SK-N-DZ (cell line): Measurements from ENCODE around the gene ZNF516.
A peak's percentile ranks its signal among the peaks of the same experiment; 100 is the strongest.
"Not testable (repeated sequence)": the region's sequence is repeated elsewhere in the genome, so short reads cannot be mapped to it uniquely, and the experiment has no call there.

Source experiments
- DNase-seq: peaks from one replicate; pipeline ENCODE4 v3.0.0-alpha.2; 2015; ENCODE audit warnings: low spot score

Gene ZNF516

DNA sequence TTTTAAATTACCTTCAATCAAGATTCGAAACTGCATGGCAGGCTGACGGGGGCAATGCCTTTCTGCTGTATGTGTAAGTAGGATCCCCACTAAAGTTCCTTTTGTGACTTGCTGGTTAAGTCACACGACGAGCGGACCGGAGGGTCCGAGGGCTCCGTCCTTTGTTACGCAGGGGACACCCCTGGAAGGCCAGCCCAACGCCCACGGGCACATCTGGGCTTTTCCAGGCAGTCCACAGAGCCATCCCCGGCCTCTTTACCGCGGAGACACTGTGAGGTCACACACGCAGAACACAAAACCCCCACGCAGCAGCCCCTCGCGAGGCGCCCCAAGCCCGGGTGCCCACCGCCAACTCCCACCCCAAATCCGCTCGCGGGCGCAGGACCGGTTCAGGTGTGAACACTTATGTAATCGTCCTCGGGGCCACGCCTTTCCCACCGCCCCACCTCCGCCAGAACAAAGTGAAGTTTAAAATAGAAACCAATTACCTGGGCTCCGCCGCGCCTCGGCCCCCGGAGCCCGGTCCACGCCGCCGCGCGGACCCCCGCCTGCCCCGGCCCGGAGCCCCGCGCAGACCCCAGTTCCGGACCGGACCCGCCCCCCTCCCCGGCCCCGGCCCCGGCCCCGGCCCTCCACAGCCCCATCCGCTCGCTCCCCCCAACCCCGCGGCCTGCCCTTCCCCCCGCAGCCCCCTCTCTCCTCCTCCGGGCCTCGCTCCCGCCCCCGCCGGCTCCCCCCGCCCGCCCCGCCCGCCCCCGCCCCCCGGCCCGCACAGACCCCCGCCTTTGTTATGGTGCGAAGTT, 4.2 kb downstream of the ZNF516 start:
- peak; percentile 27 for DNase-seq

- no peak for DNase-seq
These were observed 5.0 kb downstream of the ZNF516 start for GRCh38 chr18:76490033-76490432.

DNA sequence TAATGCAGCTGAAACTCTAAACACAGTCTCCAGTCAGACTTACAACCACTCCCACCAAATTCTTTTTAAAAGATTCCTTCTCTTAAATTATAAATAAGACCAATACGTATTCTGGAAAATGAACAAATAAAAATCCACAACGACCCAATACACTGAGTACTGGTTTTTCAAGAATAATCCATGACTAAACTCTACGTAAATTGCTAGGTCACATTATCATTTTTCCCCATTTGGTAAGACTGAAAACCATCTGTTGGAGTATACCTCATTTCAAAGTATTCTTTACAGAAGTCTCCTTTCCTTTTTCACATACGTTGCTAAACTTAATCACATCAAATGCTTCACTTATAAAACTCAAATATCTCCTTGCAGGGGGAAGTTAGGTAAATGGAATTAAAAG, 6.0 kb downstream of the ZNF516 start:
- DNase-seq = no peak

GRCh38 chr18:76488190-76488589, 6.9 kb downstream of the ZNF516 start:
- DNase-seq = no peak

GRCh38 chr18:76487782-76488181, 7.3 kb downstream of the ZNF516 start:
- DNase-seq = peak; percentile 47

GRCh38 chr18:76487070-76487469, 8.0 kb downstream of the ZNF516 start:
- no peak for DNase-seq

- DNase-seq = no peak
These were observed 8.5 kb downstream of the ZNF516 start for GRCh38 chr18:76486574-76486973.

GRCh38 chr18:76486038-76486437, 9.0 kb downstream of the ZNF516 start:
- no peak for DNase-seq

DNA sequence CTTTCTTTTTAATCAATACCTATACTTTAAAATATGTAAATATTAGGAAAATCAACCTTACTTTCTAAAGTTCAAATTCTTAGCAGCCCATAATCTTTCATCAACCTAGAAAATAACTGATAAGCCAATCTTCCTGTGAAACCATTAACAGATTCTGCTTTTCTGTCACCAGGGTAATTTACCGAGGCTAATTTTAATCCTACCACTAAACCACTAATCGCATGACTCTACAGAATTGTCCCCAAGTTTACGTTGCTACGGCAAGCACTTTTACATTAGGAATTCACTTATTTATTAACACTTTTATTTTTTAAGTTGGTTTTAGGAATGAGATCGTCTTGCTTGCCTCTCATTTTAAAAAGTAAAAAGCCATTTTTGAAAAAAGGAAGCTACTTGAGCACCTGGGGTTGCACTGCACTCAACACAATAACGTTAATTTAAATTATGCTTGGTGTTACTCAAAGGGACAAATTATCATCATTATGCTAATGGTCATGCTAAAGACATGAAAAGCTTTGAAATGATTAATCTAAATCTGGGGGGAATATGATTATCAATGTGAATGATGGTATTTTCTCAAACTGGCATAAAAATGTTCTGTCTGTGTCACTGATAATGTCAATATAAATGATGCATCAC, 10.2 kb downstream of the ZNF516 start:
- DNase-seq = no peak

GRCh38 chr18:76483780-76484179, 11.3 kb downstream of the ZNF516 start:
- DNase-seq = no peak

- DNase-seq = no peak
These were observed 11.9 kb downstream of the ZNF516 start for GRCh38 chr18:76482971-76483691.

DNA sequence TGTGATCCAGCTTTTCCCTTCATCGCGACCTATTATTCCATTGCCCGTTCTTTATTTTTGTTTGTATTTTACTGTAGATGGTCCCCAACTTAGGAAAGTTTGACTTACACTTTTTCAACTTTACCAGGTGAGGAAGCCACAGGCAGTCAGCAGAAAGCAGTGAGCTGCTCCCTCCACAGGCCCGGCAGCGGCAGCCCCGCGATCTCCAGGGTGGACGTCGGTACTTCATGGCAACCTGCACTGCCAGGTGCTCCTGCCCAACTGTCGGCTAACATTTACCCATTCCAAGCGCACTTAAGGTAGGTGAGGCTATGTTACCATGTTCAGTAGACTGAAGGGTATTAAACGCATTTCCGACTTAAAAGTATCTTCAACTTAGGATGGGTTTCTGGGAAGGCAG, 12.8 kb downstream of the ZNF516 start:
- DNase-seq = no peak

GRCh38 chr18:76480913-76481312, 14.1 kb downstream of the ZNF516 start:
- DNase-seq = peak; percentile 25

DNA sequence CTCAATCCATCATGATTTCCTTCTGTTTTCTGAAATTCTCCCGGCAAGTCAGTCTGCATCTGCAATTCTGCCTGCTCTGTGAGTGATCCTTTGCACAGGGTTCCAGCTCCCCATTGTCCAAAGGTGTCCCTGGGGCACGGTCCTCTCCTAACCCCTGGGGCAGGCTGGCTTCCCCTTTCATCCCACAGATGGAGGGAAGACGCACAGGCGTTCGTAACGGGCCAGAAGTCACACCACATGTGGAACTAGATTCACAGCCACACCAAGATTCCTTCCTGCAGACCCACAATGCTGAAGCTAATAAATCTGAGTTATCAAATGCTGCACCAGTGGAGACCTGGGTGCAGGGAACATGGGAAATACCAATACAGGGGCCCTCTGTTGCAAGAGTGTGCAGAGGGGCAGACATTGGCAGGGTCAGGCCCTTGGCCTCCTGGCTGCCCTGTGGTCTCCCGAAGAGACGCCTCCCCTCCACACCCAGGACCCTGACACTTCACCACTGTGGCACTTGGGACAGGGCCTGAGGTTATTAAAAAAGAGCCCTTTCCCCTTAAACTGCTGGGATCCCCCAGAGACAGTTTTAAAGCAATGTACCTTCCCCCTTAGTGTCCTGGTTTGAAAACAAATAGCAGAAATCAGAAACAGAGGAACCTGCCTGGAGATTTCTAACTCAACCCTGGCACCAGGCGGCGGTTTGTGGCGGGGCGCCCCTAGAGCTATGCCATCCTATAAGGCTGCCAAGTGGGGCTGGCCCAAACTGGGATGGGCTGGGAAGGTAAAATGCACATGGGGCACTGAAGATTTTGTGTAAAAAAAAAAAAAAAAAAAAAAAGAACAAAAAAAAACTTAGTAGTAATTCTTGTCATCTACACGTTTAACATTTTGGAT, 15.4 kb downstream of the ZNF516 start:
- DNase-seq = no peak

- no peak for DNase-seq
These were observed 18.1 kb downstream of the ZNF516 start for GRCh38 chr18:76476665-76477561.

DNA sequence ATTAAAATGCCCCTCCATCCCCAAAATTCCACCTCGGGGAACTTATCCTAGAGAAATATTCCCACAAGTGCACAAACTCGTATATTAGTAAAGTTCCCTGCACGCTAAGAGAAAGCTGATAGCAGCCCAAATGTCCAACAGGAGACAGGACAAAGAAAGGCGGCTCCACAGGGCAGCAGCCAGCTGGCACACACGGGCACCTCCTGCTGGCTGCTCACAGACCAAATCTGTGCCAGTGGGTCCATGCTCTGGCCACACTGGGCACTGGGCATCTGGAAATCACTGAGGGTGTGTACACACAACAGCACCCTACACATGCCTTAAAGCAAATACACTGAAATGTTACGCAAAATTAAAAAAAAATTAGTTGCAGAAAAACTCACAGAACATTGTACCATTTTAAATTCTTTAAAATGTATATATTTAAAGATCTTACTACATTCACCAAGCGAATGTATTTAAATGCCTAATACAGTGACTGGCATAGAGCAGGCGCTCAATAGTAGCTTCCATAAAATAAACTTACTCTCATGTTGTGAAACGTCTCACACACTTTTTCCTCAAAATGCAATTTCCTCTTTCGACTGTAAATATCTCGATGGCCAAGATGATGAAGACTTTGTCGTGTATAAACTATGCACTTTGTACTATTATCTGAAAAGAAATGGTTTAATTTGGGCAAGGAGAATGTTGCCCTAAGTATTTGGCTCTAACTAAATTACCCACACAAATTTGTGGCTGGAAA, 19.4 kb downstream of the ZNF516 start:
- no peak for DNase-seq

GRCh38 chr18:76474824-76475223, 20.2 kb downstream of the ZNF516 start:
- DNase-seq = no peak

DNA sequence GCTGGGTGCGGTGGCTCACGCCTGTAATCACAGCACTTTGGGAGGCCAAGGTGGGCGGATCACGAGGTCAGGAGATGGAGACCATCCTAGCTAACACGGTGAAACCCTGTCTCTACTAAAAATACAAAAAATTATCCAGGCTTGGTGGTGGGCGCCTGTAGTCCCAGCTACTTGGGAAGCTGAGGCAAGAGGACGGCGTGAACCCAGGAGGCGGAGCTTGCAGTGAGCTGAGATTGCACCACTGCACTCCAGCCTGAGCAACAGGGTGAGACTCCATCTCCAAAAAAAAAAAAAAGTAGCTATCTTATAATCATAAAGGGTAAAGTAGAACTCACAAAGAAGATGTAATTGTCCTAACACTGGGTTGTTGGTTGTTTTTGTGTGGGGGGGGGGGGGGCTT, 21.5 kb downstream of the ZNF516 start:
- DNase-seq = not testable (repeated sequence)

DNA sequence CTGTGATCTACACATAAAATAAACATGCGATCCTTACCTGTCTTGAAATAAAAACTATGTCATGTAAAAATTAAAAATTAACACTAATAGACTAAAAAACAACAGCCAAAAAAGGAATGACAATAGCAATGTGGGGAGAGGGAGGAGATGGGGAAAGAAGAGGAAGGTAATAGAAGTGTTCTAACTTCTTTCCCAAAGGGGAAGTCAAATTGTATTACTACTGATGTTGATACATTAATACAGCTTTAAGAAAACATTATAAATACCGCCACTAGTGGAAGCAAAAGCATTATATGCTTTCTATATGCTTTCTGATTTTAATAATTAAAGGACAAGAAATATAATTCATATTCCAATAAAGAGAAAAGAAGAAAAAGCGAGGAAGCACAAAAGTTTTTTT, 22.2 kb downstream of the ZNF516 start:
- no peak for DNase-seq

DNA sequence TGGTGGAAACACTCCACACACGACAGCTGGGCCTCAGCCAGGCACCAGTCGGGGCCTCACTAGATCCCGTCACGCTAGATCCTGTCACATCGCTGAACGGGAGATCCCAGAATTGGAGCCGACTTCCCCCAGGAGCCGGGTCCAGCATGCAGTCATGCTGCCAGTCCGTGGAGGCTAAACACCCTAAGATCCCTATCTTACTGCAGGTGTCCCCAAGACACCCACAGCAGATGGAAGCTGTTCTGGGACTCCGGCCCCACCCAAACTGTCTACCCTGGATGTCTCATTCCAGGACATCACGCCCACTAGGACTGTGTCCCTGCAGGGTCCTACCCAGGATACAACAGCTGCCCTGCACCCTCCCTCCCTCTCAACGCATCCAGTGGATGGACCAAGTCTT, 23.4 kb downstream of the ZNF516 start:
- DNase-seq = no peak
